ENCODE data around the gene MYRIP.
"Not testable (repeated sequence)": the region's sequence is repeated elsewhere in the genome, so short reads cannot be mapped to it uniquely, and the experiment has no call there.

Gene MYRIP

GRCh38 chr3:40267937-40268724, 458.7 kb downstream of the MYRIP start:
- Histone ChIP-seq H3K36me3 (ENCODE audit: control insufficient read depth, insufficient read depth, low read length) (no peaks in the 10 kb centered on the region), H3K27me3 (replicated peaks; ENCODE audit: control insufficient read depth, insufficient read depth, low read length) (peaks cover 1% of the 10 kb centered on the region), H3K4me3 (replicated peaks; ENCODE audit: low read depth, low read length) (no peak overlapping the region)
- TF ChIP-seq CTCF (IDR thresholded peaks at IDR 0.05; ENCODE audit: insufficient read depth, low read length, poor library complexity, severe bottlenecking), result no peak
- no peak for DNase-seq (ENCODE audit: extremely low read depth, insufficient read length)

GRCh38 chr3:40268802-40269524, 459.6 kb downstream of the MYRIP start:
- no peak for DNase-seq (ENCODE audit: extremely low read depth, insufficient read length)
- Histone ChIP-seq H3K27me3 (replicated peaks; ENCODE audit: control insufficient read depth, insufficient read depth, low read length) (peaks cover 1% of the 10 kb centered on the region), H3K4me3 (replicated peaks; ENCODE audit: low read depth, low read length) (no peak overlapping the region), H3K36me3 (ENCODE audit: control insufficient read depth, insufficient read depth, low read length) (no peaks in the 10 kb centered on the region)
- TF ChIP-seq CTCF (IDR thresholded peaks at IDR 0.05; ENCODE audit: insufficient read depth, low read length, poor library complexity, severe bottlenecking), result no peak

GRCh38 chr3:40278791-40279190, 469.4 kb downstream of the MYRIP start:
- H3K4me3 ChIP-seq (replicated peaks; ENCODE audit: low read depth, low read length), result no peak overlapping the region
- no peak for DNase-seq (ENCODE audit: extremely low read depth, insufficient read length)
- H3K27me3 ChIP-seq (replicated peaks; ENCODE audit: control insufficient read depth, insufficient read depth, low read length), result no peaks in the 10 kb centered on the region
- no peaks in the 10 kb centered on the region for H3K36me3 ChIP-seq (ENCODE audit: control insufficient read depth, insufficient read depth, low read length)
- no peak for TF ChIP-seq CTCF (IDR thresholded peaks at IDR 0.05; ENCODE audit: insufficient read depth, low read length, poor library complexity, severe bottlenecking)

- no peaks in the 10 kb centered on the region for H3K36me3 ChIP-seq (ENCODE audit: control insufficient read depth, insufficient read depth, low read length)
- no peak for DNase-seq (ENCODE audit: extremely low read depth, insufficient read length)
- TF ChIP-seq CTCF (IDR thresholded peaks at IDR 0.05; ENCODE audit: insufficient read depth, low read length, poor library complexity, severe bottlenecking), result no peak
- H3K4me3 ChIP-seq (replicated peaks; ENCODE audit: low read depth, low read length), result no peak overlapping the region
- no peaks in the 10 kb centered on the region; the same call in 1 of the 2 replicates for H3K27me3 ChIP-seq (replicated peaks; ENCODE audit: control insufficient read depth, insufficient read depth, low read length)
Observed at GRCh38 chr3:40281995-40282394, 472.6 kb downstream of the MYRIP start.

GRCh38 chr3:40283057-40283456, 473.6 kb downstream of the MYRIP start:
- H3K27me3 ChIP-seq (replicated peaks; ENCODE audit: control insufficient read depth, insufficient read depth, low read length); H3K4me3 ChIP-seq (replicated peaks; ENCODE audit: low read depth, low read length); DNase-seq (ENCODE audit: extremely low read depth, insufficient read length); H3K36me3 ChIP-seq (ENCODE audit: control insufficient read depth, insufficient read depth, low read length): not testable (repeated sequence)

GRCh38 chr3:40287248-40287647, 477.8 kb downstream of the MYRIP start:
- no peak for DNase-seq (ENCODE audit: extremely low read depth, insufficient read length)
- no peak for TF ChIP-seq CTCF (IDR thresholded peaks at IDR 0.05; ENCODE audit: insufficient read depth, low read length, poor library complexity, severe bottlenecking)
- H3K4me3 ChIP-seq (replicated peaks; ENCODE audit: low read depth, low read length), result no peak overlapping the region

More at GRCh38 chr3:40287248-40287647, 477.8 kb downstream of the MYRIP start:
- Histone ChIP-seq H3K27me3 (replicated peaks; ENCODE audit: control insufficient read depth, insufficient read depth, low read length) (no peaks in the 10 kb centered on the region; the same call in 1 of the 2 replicates), H3K36me3 (ENCODE audit: control insufficient read depth, insufficient read depth, low read length) (no peaks in the 10 kb centered on the region)

Data from GM06990 (cell line).